GM19328 (cell line): ENCODE data around the gene NOXO1.

Experiments
- ATAC-seq: cut with Tn5 transposase; IDR thresholded peaks from one replicate; pipeline ENCODE4 v1.9.1; 2021; ENCODE audit warnings: mild to moderate bottlenecking, moderate library complexity; ENCODE audit not compliant: unreplicated experiment

The NOXO1 gene

GRCh38 chr16:1998360-1998835, 17.1 kb upstream of the NOXO1 start:
- ATAC-seq, result no peak

GRCh38 chr16:1997494-1998359, 16.5 kb upstream of the NOXO1 start:
- ATAC-seq, result no peak

- no peak for ATAC-seq
Observed at GRCh38 chr16:1993731-1994131, 12.5 kb upstream of the NOXO1 start.

- no peak for ATAC-seq
Observed at GRCh38 chr16:1992704-1993317, 11.5 kb upstream of the NOXO1 start.

- no peak for ATAC-seq
Observed at GRCh38 chr16:1991948-1992703, 10.9 kb upstream of the NOXO1 start.

- ATAC-seq, result no peak
Observed at GRCh38 chr16:1991588-1991947, 10.3 kb upstream of the NOXO1 start.

GRCh38 chr16:1991135-1991551, 9.9 kb upstream of the NOXO1 start:
- no peak for ATAC-seq

- ATAC-seq, result no peak
Observed at GRCh38 chr16:1990351-1991134, 9.3 kb upstream of the NOXO1 start.

- ATAC-seq, result no peak
Observed at GRCh38 chr16:1990101-1990350, 8.8 kb upstream of the NOXO1 start.

GRCh38 chr16:1989209-1990100, 8.2 kb upstream of the NOXO1 start, which contains the start of gene SYNGR3:
TSS of gene SYNGR3 (plus strand) at chr16:1989970. CDS start at chr16:1990103, 133 bp downstream.
- no peak for ATAC-seq

GRCh38 chr16:1987198-1987597, 5.9 kb upstream of the NOXO1 start:
- ATAC-seq, result no peak

GRCh38 chr16:1985466-1986150, 4.3 kb upstream of the NOXO1 start:
- no peak for ATAC-seq

GRCh38 chr16:1984347-1985225, 3.3 kb upstream of the NOXO1 start:
- ATAC-seq, result peak; percentile 5

- peak; percentile 88 for ATAC-seq
Observed at GRCh38 chr16:1983544-1984346, 2.5 kb upstream of the NOXO1 start, which contains the start of gene GFER. TSS of gene GFER (plus strand) at chr16:1984193. CDS start at chr16:1984219, 26 bp downstream.

GRCh38 chr16:1982991-1983543, 1.8 kb upstream of the NOXO1 start:
- ATAC-seq, result no peak

GRCh38 chr16:1982013-1982433, 754 bp upstream of the NOXO1 start:
- ATAC-seq, result no peak

GRCh38 chr16:1980770-1981087, 540 bp downstream of the NOXO1 start:
- no peak for ATAC-seq
